DND-41 (cell line): Measurements from ENCODE around the gene TCF4.

Experiments used
- ATAC-seq: fragments of 200-7000 bp; cut with Tn5 transposase; 3 replicates; pipeline ENCODE4 v1.9.1; 2021; ENCODE audit warnings: low read depth; ENCODE audit not compliant: insufficient read depth
- DNase-seq: peaks from one replicate; pipeline ENCODE4 v3.0.0-alpha.2; 2020
- H2AFZ ChIP-seq: 2 replicates; pipeline ENCODE4 v1.6.0; 2012; ENCODE audit warnings: low read depth, low read length
- H3K27ac ChIP-seq: 2 replicates; pipeline ENCODE4 v1.5.1; 2012; ENCODE audit warnings: low read length, inconsistent platforms
- H3K27me3 ChIP-seq: fragments of 200-600 bp; sonication (generic); 2 replicates; pipeline ENCODE4 v1.6.0; 2012; ENCODE audit warnings: low read length, mild to moderate bottlenecking, inconsistent platforms; ENCODE audit not compliant: insufficient read depth, poor library complexity
- H3K36me3 ChIP-seq: 2 replicates; pipeline ENCODE4 v1.5.1; 2012; ENCODE audit warnings: low read length, inconsistent platforms; ENCODE audit not compliant: insufficient read depth
- H3K4me1 ChIP-seq: 2 replicates; pipeline ENCODE4 v1.5.1; 2012; ENCODE audit warnings: mild to moderate bottlenecking, low read length; ENCODE audit not compliant: insufficient read depth
- H3K4me2 ChIP-seq: 2 replicates; pipeline ENCODE4 v1.6.0; 2012; ENCODE audit warnings: mild to moderate bottlenecking, moderate library complexity, low read length, inconsistent platforms; ENCODE audit not compliant: insufficient read depth
- H3K4me3 ChIP-seq, 2 experiments: fragments of 200-600 bp in 1 of 2; shearing (Covaris generic) in 1 of 2; 2 replicates each; pipeline ENCODE4 v1.5.1; 2012 to 2016; ENCODE audit warnings: inconsistent platforms in 2 of 2, low read length in 2 of 2, mild to moderate bottlenecking in 2 of 2, low read depth in 1 of 2, moderate library complexity in 1 of 2
- H3K79me2 ChIP-seq: 2 replicates; pipeline ENCODE4 v1.6.0; 2012; ENCODE audit warnings: low read length, inconsistent platforms; ENCODE audit not compliant: insufficient read depth
- H3K9ac ChIP-seq: 2 replicates; pipeline ENCODE4 v1.6.0; 2012; ENCODE audit warnings: low read depth, mild to moderate bottlenecking, inconsistent platforms, low read length, moderate library complexity
- H3K9me3 ChIP-seq: 2 replicates; pipeline ENCODE4 v1.5.1; 2012; ENCODE audit warnings: low read length, moderate library complexity, mild to moderate bottlenecking, inconsistent platforms; ENCODE audit not compliant: insufficient read depth, severe bottlenecking
- H4K20me1 ChIP-seq: 2 replicates; pipeline ENCODE4 v1.6.0; 2012; ENCODE audit warnings: low read length; ENCODE audit not compliant: insufficient read depth
- CTCF ChIP-seq: IDR thresholded peaks from 2 replicates; pipeline ENCODE4 v1.5.1; 2012; ENCODE audit warnings: borderline replicate concordance, low read length, moderate library complexity, mild to moderate bottlenecking; ENCODE audit not compliant: poor library complexity, severe bottlenecking; ENCODE audit errors: extremely low read depth
- EZH2 ChIP-seq: IDR thresholded peaks from 3 replicates; pipeline ENCODE4 v1.6.1; 2012; ENCODE audit warnings: borderline replicate concordance, low read depth, mild to moderate bottlenecking, moderate library complexity, low read length, inconsistent platforms; ENCODE audit not compliant: severe bottlenecking

Gene TCF4

DNA sequence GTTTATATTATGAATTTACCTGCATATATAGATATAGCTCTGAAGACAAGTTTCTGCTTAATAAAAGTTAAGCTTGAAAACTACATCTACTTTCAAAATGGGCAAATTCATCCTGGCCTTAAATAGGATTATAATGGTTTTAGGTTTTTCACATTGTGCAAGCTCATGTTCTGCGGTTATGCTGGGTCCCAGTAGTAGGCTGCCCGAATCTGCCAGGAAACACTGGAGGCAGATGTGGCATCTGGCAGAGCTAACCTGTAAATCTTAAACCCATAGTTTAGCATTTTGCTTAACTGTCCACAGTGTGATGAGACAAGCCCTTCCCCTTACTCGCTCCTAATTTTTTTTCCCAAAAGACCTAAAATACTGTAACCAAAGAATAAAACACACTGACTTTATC lies 234.2 kb downstream of the TCF4 start:
- H3K4me3 ChIP-seq = no peak overlapping the region
- no peak overlapping the region for H3K4me2 ChIP-seq
- H3K36me3 ChIP-seq = no peaks in the 10 kb centered on the region
- no peak overlapping the region for H3K9ac ChIP-seq
- no peak overlapping the region for H2AFZ ChIP-seq
- H3K79me2 ChIP-seq = no peaks in the 10 kb centered on the region
- H3K27me3 ChIP-seq = no peaks in the 10 kb centered on the region
- no peak overlapping the region for H3K27ac ChIP-seq
- no peak for DNase-seq
- no peaks in the 10 kb centered on the region for H3K9me3 ChIP-seq
- ATAC-seq = no peak
- H4K20me1 ChIP-seq = no peaks in the 10 kb centered on the region
- H3K4me1 ChIP-seq = no peaks in the 10 kb centered on the region
- TF ChIP-seq CTCF = no peak
- no peak for TF ChIP-seq EZH2

DNA sequence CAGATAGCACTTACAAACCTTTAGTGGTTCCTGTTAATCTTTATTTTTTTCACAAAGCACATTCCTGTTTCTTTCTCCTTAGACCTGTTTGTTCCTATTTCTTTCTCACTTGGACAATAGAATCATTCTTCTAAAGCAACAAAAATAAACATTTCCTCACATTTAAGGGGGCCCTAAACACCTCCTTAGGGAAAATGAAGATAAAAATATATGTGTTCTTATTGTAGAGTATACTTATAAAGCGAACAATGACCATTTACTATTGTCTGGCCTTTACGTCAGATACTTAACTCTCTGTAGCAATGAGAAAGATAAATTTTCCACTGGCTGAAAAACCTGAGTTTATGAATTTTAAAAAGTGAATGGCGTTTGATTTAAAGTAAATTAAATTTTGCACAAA lies 234.6 kb downstream of the TCF4 start:
- H3K9me3 ChIP-seq = no peaks in the 10 kb centered on the region
- H3K4me3 ChIP-seq = no peak overlapping the region
- no peak overlapping the region for H3K4me2 ChIP-seq
- DNase-seq (no peak), ATAC-seq (no peak)
- H3K79me2 ChIP-seq = no peaks in the 10 kb centered on the region
- no peaks in the 10 kb centered on the region for H3K27me3 ChIP-seq
- no peak for TF ChIP-seq EZH2
- no peak for TF ChIP-seq CTCF
- no peaks in the 10 kb centered on the region for H3K36me3 ChIP-seq
- H3K4me1 ChIP-seq = no peaks in the 10 kb centered on the region
- H3K9ac ChIP-seq = no peak overlapping the region
- H3K27ac ChIP-seq = no peak overlapping the region
- no peaks in the 10 kb centered on the region for H4K20me1 ChIP-seq
- H2AFZ ChIP-seq = no peak overlapping the region

- Histone ChIP-seq H3K4me3 (no peak overlapping the region), H3K79me2 (no peaks in the 10 kb centered on the region), H3K4me2 (no peak overlapping the region), H3K27me3 (no peaks in the 10 kb centered on the region), H4K20me1 (no peaks in the 10 kb centered on the region), H3K9ac (no peak overlapping the region), H3K4me1 (no peaks in the 10 kb centered on the region), H2AFZ (no peak overlapping the region), H3K27ac (no peak overlapping the region), H3K9me3 (no peaks in the 10 kb centered on the region), H3K36me3 (no peaks in the 10 kb centered on the region)
- no peak for TF ChIP-seq EZH2
- TF ChIP-seq CTCF = no peak
- no peak for ATAC-seq
- no peak for DNase-seq
Measured at GRCh38 chr18:55351980-55352714, 235.8 kb downstream of the TCF4 start.

DNA sequence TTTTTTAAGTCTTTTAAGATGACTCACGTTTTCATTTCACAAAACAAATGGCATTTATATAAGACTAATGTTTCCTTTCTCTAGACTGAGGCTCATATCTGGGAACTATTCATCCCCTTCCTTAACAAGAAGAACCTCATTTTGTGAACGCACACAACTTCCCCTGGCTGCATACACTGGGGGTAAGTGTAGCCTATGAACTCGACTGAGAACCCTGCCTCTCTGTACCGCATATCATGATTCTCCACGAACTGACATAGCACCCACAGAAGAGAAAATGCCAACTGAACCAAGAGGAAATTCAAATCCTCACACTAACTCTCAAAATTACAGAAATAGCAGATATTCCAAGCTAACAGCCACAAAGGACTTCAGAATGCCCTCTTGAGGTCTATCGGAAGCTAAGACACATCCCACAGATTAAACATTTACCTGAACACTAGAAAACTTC lies 236.7 kb downstream of the TCF4 start:
- ATAC-seq = no peak
- Histone ChIP-seq H3K27me3 (no peaks in the 10 kb centered on the region), H3K4me2 (no peak overlapping the region), H3K4me1 (no peaks in the 10 kb centered on the region), H3K9me3 (no peaks in the 10 kb centered on the region), H3K4me3 (no peak overlapping the region), H3K9ac (no peak overlapping the region), H3K27ac (no peak overlapping the region), H2AFZ (no peak overlapping the region), H4K20me1 (no peaks in the 10 kb centered on the region), H3K79me2 (no peaks in the 10 kb centered on the region), H3K36me3 (no peaks in the 10 kb centered on the region)
- no peak for TF ChIP-seq CTCF
- no peak for DNase-seq
